Gastroesophageal sphincter (tissue), 4 donors: Measurements from ENCODE around the gene DNAH17. TPM values are rescaled to one million over a fixed set of nuclear protein-coding genes. Genes with fewer than 3 reads are reported as not detected.

Experiments used
- ATAC-seq: fragments of 150-250 bp; one replicate; pipeline ENCODE4 v1.9.1; 2016; ENCODE audit warnings: mild to moderate bottlenecking, moderate library complexity
- H3K27ac ChIP-seq, 4 donors: fragments of 200-600 bp; sonication (generic) in 3 of 4; 1 replicate in 3 of 4; 2 replicates in 1 of 4; pipeline ENCODE4 v1.5.1; 2016 to 2019
- H3K27me3 ChIP-seq: fragments of 200-600 bp; sonication (generic); one replicate; pipeline ENCODE4 v1.5.1; 2019
- H3K36me3 ChIP-seq, 2 donors: fragments of 200-600 bp; sonication (generic); one replicate each; pipeline ENCODE4 v1.5.1; 2019; ENCODE audit warnings: control low read depth in 1 of 2
- H3K4me1 ChIP-seq, 3 donors: fragments of 200-600 bp; sonication (generic); 1 replicate in 2 of 3; 2 replicates in 1 of 3; pipeline ENCODE4 v1.5.1; 2016 to 2019; ENCODE audit warnings: control low read depth in 2 of 3
- H3K4me3 ChIP-seq, 2 donors: fragments of 200-600 bp; sonication (generic); one replicate each; pipeline ENCODE4 v1.5.1; 2019; ENCODE audit warnings: mild to moderate bottlenecking in 1 of 2, moderate library complexity in 1 of 2
- H3K9me3 ChIP-seq, 3 donors: fragments of 200-600 bp; sonication (generic); one replicate each; pipeline ENCODE4 v1.5.1; 2017 to 2019; ENCODE audit warnings: control low read depth in 2 of 3
- CTCF ChIP-seq, 4 experiments: fragments of 200-600 bp in 2 of 4; fragments of 450-650 bp in 2 of 4; sonication (generic) in 1 of 4; IDR thresholded peaks; one replicate each; pipeline ENCODE4 v1.5.1; 2017 to 2019; ENCODE audit warnings: antibody characterized with exemption in 4 of 4, mild to moderate bottlenecking in 2 of 4, moderate library complexity in 2 of 4
- EP300 ChIP-seq: sonication (generic); formaldehyde crosslinking; IDR thresholded peaks from one replicate; pipeline ENCODE4 v1.6.1; 2017; ENCODE audit warnings: antibody characterized with exemption, mild to moderate bottlenecking
- POLR2A ChIP-seq, 2 donors: fragments of 450-650 bp; IDR thresholded peaks; one replicate each; pipeline ENCODE4 v1.6.1; 2017; ENCODE audit warnings: antibody characterized with exemption in 2 of 2, mild to moderate bottlenecking in 2 of 2, moderate library complexity in 1 of 2
- POLR2AphosphoS5 ChIP-seq: sonication (generic); formaldehyde crosslinking; IDR thresholded peaks from one replicate; pipeline ENCODE4 v1.6.1; 2017; ENCODE audit warnings: antibody characterized with exemption
- WGBS, 2 donors: methylation state at CpG; one replicate each; pipeline ENCODE4 v1.1.5; 2018; ENCODE audit warnings: low coverage in 1 of 2; 5-methylcytosine and 5-hydroxymethylcytosine counted together
- total RNA-seq, 4 donors: library from RNA; depleted of rRNA; stranded (reverse); fragments of >200 nt; gene quantifications; one replicate each; pipeline ENCODE4 v1.1.0, GENCODE V29; 2016

DNAH17 gene
- total RNA-seq, 4 donors from 2014 or later, result 0.15 TPM; not detected in 3

GRCh38 chr17:78546476-78546875 is 30.7 kb downstream of the DNAH17 start:
- no peak overlapping the region for H3K27ac ChIP-seq

GRCh38 chr17:78544881-78545755 is 32.1 kb downstream of the DNAH17 start:
- no peaks in the 10 kb centered on the region for H3K27me3 ChIP-seq
- H3K36me3 ChIP-seq, result no peaks in the 10 kb centered on the region
- no peak for ATAC-seq
- no peak overlapping the region for H3K4me3 ChIP-seq
- no peak overlapping the region for H3K27ac ChIP-seq
- 51 to 71% methylated on average over 9 to 13 of the region's 17 CpGs for WGBS, 2 donors
- no peaks in the 10 kb centered on the region for H3K4me1 ChIP-seq
- peaks cover 0 to 12% (median 0%) of the 10 kb centered on the region in 3 donors for H3K9me3 ChIP-seq
- TF ChIP-seq CTCF (IDR thresholded peaks at IDR 0.05) (no peak), POLR2A (IDR thresholded peaks at IDR 0.05) (no peak), POLR2AphosphoS5 (no peak), EP300 (no peak)

More at GRCh38 chr17:78546476-78546875, 30.7 kb downstream of the DNAH17 start:
- no peaks in the 10 kb centered on the region for H3K36me3 ChIP-seq
- WGBS, 2 donors, result 88 to 94% methylated on average over 4 of the region's 4 CpGs
- ATAC-seq, result no peak
- H3K4me3 ChIP-seq, result no peak overlapping the region
- H3K4me1 ChIP-seq, result no peaks in the 10 kb centered on the region
- no peaks in the 10 kb centered on the region for H3K27me3 ChIP-seq
- TF ChIP-seq POLR2A (IDR thresholded peaks at IDR 0.05) (no peak), CTCF (IDR thresholded peaks at IDR 0.05) (no peak), EP300 (no peak), POLR2AphosphoS5 (no peak)
- H3K9me3 ChIP-seq, result peaks cover 0 to 20% (median 0%) of the 10 kb centered on the region in 3 donors

GRCh38 chr17:78541488-78542206 is 35.5 kb downstream of the DNAH17 start:
- Histone ChIP-seq H3K27me3 (no peaks in the 10 kb centered on the region), H3K4me3 (no peak overlapping the region), H3K36me3 (no peaks in the 10 kb centered on the region), H3K27ac (no peak overlapping the region), H3K4me1 (no peaks in the 10 kb centered on the region), H3K9me3 (no peaks in the 10 kb centered on the region)
- 73 to 85% methylated on average over 2 to 5 of the region's 7 CpGs for WGBS, 2 donors
- TF ChIP-seq EP300, result no peak
- no peak for TF ChIP-seq POLR2AphosphoS5
- TF ChIP-seq CTCF (IDR thresholded peaks at IDR 0.05), result no peak
- TF ChIP-seq POLR2A (IDR thresholded peaks at IDR 0.05), result no peak
- no peak for ATAC-seq

- Histone ChIP-seq H3K4me3 (no peak overlapping the region), H3K27ac (no peak overlapping the region), H3K4me1 (peaks cover 0 to 12% (median 7%) of the 10 kb centered on the region in 3 donors), H3K9me3 (no peaks in the 10 kb centered on the region), H3K36me3 (no peaks in the 10 kb centered on the region), H3K27me3 (no peaks in the 10 kb centered on the region)
- TF ChIP-seq POLR2A (IDR thresholded peaks at IDR 0.05) (no peak), POLR2AphosphoS5 (no peak), EP300 (no peak), CTCF (IDR thresholded peaks at IDR 0.05) (no peak)
- WGBS, 2 donors, result 92 to 96% methylated on average over 3 to 9 of the region's 11 CpGs
- no peak for ATAC-seq
These were observed 37.4 kb downstream of the DNAH17 start for GRCh38 chr17:78539781-78540180.
